GM19240 (cell line): ENCODE measurements around the gene MAPK4.

ENCODE experiments used
- DNase-seq: peaks from one replicate; pipeline ENCODE4 v3.0.0; 2011; ENCODE audit warnings: low spot score; ENCODE audit not compliant: insufficient read length

MAPK4 gene

DNA sequence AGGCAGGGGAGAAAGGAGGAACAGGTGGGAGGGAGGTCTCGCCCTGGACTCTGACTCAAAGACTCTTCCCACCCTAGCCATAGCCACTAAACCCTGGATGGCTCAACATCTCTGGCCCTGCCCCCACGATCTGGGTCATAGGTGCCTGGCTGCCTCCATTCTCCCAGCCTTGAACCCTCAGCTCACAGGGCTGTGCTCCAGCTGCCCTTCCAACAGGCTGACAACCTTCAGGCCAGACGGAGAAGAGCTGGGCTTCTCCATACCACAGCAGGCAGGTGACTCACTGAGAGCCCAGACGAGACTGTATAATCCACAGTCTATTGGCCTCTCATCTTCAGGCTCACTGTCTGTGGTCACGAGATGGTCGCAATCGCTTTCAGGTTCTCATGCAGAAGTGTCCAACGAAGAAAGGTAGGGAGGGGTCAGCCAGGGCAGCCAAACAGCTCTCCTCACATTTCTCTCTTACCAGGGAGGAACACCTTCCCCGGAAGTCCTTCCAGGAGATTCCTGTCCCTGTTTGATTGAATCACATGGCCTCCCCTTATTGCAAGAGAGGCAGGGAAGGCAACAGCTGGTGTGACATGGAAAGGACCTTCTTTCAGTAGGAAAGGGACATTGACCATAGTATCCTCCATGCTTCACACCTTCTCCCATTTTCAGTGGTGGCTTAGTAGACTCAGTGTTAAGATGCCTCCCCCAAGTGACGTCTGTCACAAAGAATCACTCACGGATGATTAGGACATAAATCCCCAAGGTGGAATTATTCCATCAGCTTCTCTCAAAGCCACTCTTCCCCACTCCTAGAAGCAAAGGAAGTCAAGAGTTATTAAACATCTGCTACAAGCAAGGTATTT, 159.8 kb downstream of the MAPK4 start:
- no peak for DNase-seq

DNA sequence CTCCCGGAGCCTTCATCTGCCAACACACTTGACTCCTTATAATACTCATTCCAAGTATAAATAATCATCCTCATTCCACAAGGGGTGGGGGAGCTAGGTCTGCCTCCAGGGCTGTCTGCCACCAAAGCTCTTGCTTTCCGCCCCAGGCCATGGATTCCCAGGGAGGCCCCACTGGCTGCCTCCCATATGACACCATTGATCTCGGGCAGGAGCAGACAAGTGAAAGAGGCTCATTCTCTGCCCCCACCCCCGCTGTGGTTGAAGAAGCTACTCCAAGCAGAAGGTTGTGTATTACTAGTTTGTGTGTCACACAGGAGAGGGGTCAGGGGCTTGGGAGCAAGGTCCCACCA, 160.4 kb downstream of the MAPK4 start:
- no peak for DNase-seq

DNA sequence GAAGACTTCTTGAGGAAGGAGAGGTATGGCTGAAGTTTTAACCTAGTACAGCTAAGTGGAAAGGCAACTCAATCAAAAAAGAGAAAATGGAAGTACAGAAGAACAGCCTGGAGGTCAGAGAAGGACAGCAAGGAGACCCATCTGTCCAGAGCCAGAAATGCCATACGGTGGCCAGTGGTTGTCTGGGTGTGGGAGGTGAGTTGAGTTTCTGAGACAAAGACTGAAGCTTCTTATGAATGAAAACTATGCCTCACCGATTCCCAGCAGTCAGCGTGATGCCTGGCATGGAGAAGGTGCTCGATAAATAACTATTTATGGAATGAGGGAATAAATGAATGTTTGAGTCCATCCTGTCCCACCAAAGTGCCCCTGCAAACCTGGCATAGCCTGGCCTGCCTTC, 161.1 kb downstream of the MAPK4 start:
- no peak for DNase-seq

DNA sequence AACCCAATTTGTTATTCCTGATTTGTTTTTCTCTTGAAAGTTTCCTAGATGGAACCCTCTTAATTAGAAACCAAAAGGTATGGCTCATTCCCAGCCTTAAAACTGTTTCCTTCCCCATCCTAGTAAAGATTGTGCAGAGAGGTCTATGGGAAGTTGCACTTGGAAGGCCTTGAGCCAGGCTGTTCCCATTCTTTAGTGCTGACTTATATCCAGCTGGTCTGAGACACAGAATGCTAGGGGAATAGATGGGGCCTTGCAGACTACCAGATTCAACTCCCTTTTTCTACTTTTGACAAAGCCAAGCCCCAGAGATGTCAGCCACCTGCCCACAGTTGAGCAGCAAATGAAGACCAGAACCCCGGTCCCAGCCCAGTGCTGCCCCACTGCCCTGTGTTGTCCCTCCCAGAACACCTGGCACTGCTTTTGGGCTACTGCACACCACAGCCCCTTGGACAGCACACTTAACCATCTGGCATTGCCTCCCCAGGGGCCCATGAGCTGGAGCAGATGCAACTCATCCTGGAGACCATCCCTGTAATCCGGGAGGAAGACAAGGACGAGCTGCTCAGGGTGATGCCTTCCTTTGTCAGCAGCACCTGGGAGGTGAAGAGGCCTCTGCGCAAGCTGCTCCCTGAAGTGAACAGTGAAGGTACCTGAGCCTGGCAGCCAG, 161.7 kb downstream of the MAPK4 start:
- no peak for DNase-seq

DNA sequence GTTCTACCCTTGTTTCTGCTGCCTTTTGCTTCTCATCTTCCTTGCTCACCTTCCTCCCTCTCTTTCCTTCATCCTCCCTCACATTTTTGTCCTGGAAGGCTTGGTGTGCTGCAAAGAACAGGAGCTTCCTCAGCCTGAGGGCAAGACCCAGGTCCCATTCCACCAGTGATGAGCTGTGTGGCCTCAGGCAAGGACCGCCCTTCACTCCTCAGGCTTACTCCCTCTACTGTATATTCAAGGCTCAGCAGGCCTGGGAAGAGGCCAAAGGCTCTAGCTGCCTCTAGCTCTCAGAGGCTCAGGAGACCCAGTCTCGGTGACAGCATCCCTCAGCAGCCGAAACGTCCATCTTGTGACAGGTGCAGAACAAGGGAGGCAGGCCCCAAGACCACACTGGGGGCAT, 162.4 kb downstream of the MAPK4 start:
- DNase-seq: no peak

DNA sequence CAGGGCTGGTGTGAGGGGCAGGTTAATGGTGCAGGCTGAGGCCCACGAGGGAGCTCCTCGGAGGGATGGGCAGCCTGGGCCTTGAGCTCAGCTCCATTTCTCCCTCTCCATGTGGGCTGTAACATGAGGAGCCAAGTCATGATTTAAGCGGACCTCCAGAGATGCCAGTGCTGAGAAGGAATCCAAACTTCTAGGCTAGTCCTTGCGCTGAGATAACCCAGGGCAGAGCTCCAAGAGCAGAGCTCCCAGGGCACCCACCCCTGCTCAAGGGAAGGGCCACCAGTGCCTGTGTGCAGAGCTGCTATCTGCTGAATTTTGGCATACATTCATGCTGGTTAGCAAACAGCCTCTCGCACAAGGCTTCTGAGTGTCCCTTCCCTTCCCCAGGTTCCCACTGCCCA, 164.9 kb downstream of the MAPK4 start:
- DNase-seq: no peak

DNA sequence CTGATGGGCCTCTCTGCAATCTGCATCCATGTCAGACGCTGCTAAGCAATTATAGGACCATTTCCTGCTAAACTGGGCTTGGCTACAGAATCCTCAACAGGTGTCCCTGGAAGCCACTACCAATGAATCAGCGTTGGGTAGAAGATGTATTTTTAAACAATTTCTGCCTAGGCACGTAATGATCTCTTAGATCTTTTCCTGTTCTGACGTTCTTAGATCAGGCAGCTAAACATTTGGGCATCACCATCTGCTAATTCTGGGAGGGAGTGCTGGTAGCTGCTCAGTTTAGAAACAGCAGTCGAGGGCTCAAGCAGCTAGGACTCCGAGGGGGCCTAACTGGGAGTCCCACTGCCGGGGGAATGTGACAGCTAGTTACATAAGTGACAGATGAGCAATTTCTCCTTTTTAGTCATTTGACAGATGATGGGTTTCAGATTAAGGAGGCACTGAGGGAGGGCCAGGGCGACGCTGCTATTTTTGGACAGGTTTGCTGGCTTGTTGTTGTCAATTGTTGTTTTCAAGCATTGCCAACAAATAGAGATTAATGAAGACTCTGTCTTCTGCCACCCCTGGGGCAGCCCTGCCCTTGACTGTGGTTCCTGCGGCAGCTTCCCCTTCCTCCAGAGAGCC, 167.2 kb downstream of the MAPK4 start:
- peak; percentile 81 for DNase-seq

DNA sequence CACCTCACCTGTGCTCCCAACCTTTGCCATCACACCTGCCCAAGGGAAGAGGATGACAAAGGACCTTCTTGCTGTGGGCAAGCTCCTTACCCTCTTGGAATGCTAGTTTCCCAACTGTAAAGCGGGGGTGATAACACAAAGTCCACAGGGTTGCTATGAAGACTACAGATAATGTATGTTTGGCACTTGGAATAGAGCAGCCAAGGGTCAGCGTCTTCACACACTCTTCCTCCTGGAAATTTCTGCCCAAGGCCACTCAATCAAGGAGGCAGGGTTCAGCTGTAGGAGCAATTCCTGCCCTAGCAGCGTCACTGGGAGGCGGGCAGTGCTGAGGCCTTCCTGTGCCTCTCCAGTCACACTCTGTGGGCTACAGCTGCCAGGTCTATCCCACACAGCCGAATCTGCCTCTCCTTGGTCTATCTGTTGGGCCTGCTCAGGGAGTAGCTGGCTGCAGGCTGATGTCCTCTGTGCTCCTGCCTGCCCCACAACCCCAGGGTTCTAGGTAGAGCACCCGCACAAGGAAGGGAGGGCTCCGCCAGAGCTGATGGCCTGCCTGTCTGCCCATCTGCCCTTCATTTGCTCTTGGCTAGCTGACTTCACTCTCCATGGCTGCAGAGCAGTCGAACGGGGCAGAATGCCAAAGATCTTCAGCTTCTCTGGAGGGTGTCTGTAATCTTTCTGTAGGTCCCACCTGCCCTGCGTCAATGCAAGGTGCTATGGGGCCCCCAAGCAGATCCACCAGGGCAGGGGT, 168.0 kb downstream of the MAPK4 start:
- no peak for DNase-seq

DNA sequence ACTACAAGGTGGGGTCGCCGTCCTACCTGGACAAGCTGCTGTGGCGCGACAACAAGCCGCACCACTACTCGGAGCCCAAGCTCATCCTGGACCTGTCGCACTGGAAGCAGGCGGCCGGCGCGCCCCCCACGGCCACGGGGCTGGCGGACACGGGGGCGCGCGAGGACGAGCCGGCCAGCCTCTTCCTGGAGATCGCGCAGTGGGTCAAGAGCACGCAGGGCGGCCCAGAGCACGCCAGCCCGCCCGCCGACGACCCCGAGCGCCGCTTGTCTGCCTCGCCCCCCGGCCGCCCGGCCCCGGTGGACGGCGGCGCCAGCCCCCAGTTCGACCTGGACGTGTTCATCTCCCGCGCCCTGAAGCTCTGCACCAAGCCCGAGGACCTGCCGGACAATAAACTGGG, 169.5 kb downstream of the MAPK4 start:
- DNase-seq: no peak

DNA sequence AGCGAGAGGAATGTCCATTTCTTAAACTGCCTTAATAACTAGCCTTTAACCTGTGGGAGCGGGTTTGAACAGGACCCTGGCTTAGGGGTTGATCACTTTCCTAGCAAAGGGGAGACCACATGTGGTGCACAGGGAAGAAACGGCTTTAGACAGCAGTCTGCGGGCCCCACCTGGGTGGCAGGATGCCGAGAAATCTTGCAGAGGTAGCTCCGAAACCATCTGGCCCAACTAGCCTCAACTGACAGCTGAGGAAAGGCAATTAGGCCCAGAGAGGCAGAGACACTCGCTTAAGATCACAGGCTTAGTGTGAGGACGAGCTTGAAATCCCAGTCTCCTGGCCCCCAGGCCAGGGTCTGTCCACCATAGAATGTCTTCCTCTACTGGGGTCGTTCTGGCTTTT, 170.1 kb downstream of the MAPK4 start:
- DNase-seq: no peak

DNA sequence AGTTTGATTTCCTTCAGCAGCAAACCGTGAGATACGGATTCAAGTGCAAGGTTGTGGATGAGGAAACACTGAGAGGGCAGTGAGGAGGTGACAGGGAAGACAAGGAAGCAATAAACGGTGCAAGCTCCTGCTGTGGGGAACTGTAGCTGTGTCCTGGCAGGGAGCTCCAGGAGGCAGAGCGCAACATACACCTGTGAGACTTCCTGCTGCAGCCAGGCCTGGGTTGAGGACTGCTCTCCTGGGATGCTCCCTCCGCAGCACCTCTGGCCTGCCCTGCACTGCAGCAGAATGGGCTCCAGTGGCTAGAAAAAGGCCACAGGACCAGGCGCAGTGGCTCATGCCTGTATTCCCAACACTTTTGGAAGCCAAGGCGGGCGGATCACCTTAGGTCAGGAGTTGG, 174.5 kb downstream of the MAPK4 start:
- DNase-seq: no peak

DNA sequence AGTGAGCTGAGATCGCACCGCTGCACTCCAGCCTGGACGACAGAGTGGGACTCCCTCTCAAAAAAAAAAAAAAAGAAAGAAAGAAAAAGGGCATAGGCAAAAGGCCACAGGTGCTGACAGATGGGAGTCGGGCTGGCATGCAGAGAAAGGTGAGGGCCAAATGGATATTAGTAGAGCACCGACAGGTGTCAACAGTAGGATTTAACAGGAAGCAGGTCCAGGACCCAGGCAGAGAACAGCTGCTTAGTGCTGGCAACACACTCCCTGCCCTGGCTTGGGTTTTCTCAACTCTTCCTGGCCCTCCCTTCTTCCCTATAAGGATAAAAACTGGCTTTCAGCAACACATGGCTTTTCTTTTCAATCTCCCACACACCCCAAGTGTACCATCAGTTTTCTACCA, 175.0 kb downstream of the MAPK4 start:
- no peak for DNase-seq

DNA sequence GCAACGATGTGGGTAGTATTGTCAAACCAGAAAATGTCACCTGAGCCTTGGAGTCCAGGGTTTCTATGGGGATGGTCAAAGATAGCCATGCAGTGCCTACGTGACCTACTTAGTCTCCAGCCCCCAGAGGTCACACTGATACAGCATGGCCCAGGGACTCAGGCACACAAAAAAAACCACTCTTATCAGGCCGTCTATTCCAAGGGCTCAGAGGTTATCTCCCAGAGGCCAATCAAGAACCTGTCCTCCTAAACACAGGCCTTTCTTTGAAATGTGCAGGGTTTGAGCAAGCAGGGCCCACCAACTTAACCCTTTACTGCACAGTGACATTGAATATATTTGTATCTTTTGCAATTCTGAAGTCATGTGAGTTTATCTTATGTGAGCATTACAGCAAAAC, 177.2 kb downstream of the MAPK4 start:
- no peak for DNase-seq

DNA sequence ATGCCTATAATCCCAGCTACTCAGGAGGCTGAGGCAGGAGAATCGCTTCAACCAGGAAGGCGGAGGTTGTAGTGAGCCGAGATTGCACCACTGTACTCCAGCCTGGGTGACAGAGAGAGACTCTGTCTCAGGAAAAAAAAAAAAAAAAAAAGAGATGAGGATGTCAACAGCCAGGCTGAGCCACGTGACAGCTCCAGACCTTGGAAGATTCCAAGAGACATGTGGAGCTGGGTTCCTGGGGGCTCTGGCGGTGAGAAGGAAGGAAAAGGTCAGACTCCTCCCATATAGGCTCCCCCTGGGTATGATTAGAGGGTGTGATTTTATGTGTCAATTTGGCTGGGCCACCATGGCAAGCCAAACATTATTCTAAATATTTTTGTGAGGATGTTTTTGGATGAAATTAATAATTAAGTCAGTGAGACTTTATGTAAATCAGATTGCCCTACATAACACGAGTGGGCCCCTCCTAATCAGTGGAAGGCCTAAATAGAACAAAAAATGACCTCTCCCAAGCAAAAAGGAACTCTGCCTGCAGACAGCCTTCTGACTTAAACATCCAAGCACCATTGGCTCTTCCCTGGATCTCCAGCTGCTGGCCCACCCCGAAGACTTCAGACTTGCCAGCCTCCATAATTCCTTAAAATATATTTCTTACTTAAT, 178.3 kb downstream of the MAPK4 start:
- no peak for DNase-seq

DNA sequence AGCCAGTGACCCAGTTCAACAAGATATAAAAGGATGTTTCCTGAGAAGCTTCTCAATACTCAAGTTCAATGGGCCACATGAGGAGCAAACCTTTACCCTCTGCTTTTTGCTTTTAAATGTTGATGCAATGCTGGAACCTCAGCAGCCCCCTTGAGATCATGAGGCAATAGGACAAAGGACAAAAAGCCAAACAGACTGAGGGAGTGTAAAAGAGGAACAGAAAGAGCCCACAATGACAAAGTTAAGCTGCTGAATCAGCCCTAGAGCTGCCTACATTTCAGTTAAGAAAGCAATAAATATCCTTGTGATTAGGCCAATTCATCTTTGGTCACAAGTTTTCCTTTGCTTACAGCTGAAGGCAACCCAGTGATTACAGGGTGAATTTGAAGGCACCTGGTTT, 183.1 kb downstream of the MAPK4 start:
- DNase-seq: no peak

DNA sequence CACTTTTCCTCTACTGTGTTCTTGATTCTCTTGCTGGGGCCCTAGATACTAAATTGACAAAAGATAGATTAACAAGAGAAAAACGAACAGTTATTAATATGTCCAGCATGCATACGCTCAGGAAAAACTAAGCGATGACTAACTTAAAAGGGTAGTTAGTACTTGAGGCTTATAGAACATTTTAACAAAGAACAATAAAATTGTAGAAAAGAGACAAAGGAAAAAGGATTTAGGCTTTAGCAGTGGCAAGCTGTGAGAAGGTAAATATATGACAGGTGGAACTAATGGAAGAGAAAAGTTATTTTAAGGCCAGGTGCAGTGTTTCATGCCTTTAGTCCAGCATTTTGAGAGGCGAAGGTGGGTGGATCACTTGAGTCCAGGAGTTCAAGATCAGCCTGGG, 184.4 kb downstream of the MAPK4 start:
- no peak for DNase-seq

DNA sequence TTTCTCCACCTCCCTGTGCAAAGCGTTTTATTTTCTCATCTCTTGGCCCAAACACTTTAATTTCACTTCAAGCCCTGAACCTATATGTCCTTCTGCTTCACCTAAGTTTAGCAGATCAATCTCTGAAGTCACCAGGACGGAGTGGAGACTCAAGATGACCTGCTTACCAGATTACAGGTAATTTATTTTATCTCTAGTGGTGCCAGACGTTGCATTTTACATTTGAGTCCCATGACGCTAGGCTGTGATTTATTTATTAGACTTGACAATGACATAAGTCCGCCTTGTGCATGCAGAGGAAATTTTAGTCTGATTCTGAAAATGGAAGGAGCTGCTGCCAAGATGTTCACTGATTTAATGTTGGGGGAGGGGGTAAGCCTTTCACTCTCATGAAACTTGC, 186.1 kb downstream of the MAPK4 start:
- no peak for DNase-seq

DNA sequence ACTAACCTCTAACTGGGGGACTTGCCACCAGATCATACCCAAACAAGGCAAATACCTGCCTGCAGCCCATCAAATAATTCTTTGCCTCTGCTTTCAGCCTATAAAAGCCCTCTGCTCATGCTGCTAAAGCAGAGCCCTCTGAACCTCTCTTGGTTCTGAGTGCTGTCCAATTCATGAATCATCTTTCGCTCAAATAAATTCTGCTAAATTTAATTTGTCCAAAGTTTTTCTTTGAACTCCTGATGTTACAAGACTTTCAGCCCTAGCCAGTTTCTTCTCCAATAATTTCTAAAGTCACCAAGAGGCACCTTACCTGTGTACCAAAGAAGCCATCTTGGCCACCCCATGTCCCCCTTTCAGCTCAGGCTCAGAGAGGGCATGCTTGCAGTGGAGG, 188.0 kb downstream of the MAPK4 start:
- no peak for DNase-seq

DNA sequence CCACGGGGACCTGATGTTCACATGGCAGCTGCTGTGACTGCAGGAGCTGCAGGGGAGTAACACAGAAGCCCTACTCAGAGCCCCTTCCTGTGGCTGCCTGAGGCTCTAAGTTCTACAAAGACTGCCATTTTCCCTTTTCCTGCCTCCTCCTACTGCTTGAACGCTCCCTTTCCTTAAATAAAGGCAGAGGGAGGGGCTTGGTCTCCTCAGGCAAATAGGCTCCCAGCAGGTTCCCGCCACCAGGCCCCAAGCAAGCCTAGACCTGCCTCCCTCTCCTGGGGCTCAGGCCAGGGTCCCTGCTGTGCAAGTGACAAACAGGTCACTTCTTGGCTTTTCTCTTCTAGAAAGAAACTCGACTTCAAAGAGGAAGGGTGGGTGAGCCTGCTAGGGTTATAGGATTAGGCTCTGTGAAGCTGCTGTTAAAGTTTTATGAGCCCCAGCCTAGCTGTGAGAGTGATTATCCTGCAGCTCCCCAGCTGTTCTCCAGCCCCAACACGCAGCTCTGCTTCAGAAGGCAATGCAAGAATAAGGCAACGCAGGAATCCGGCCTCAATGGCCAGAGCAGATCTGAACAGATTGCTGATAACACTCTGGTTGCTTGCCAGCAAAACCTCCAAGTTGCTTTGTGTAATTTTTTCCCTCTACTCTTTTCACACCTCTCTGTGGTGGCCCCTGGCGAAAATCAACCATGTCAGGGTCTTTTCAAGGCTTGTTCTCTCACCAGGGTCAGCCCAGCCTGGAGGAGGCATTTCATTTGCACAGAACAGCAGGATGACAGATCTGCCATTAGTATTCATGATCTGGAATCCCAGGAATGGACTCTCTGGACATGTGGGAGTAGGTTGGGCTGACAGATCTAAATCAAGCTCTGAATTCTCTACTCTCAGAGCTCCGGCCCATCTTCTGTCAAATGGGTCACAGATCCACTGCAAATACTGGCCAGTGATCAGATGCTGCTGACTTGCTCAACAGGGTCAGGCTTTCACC, 188.6 kb downstream of the MAPK4 start:
- no peak for DNase-seq

DNA sequence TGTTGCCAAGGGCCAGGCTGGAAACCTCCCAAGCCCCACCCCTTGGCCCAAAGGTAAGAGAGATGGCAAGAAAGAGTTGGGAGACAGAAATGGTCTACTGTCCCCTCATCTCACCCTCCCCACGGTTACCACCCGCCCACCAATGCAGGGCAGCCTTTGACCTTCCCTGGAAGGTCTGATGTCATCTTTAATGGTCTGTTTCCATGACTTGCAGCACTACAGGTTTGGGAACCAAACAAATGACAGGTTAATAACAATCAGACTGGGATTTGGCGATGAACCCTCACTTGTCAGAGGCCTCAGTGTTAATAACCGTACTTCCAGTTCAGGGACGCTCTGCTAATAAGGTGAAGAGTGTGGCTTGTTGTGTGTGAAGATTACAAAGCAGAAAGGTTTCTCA, 189.5 kb downstream of the MAPK4 start:
- no peak for DNase-seq
